ENCODE measurements around the gene GJD4.
A peak's percentile ranks its signal among the peaks of the same experiment; 100 is the strongest.

The GJD4 gene

GRCh38 chr10:35561715-35562114, 43.4 kb upstream of the GJD4 start:
- no peak overlapping the region for H4K91ac ChIP-seq (ENCODE audit: low read length)
- H2BK12ac ChIP-seq (ENCODE audit: low read length in 2 of 2) = no peak overlapping the region
- H3K4me1 ChIP-seq (ENCODE audit: control insufficient read depth, insufficient read depth, low read depth, low read length) = peaks cover 11% of the 10 kb centered on the region
- H2BK120ac ChIP-seq (ENCODE audit: low read depth, low read length) = no peak overlapping the region
- H3K9me3 ChIP-seq (ENCODE audit: control insufficient read depth, low read length) = no peaks in the 10 kb centered on the region
- no peak overlapping the region for H3K27ac ChIP-seq (ENCODE audit: low read length, poor library complexity, severe bottlenecking)
- DNase-seq = no peak
- H3K4ac ChIP-seq (ENCODE audit: low read depth in 1 of 2, low read length in 2 of 2) = peak overlapping the region in 1 of 2 experiments; percentile 41
- no peak overlapping the region for H2AK5ac ChIP-seq (ENCODE audit: low read length, severe bottlenecking)
- no peak overlapping the region for H3K9ac ChIP-seq (ENCODE audit: low read length)
- no peak overlapping the region for H3K14ac ChIP-seq (ENCODE audit: low read length in 2 of 2)
- H3K27me3 ChIP-seq (ENCODE audit: control insufficient read depth in 1 of 2, insufficient read depth in 1 of 2, low read length in 2 of 2) = no peaks in the 10 kb centered on the region
- H3K18ac ChIP-seq (ENCODE audit: low read depth in 1 of 2, low read length in 2 of 2) = no peak overlapping the region
- H3K23ac ChIP-seq (ENCODE audit: low read length in 2 of 2) = no peak overlapping the region
- no peak overlapping the region for H2BK5ac ChIP-seq (ENCODE audit: low read depth, low read length, poor library complexity, severe bottlenecking)
- no peak overlapping the region for H2BK15ac ChIP-seq (ENCODE audit: low read depth, poor library complexity, severe bottlenecking)
- H3K4me2 ChIP-seq (ENCODE audit: low read length, poor library complexity, severe bottlenecking) = no peak overlapping the region
- H3K4me3 ChIP-seq (ENCODE audit: insufficient read depth in 1 of 2, low read depth in 1 of 2, low read length in 2 of 2) = no peak overlapping the region
- H2AFZ ChIP-seq (ENCODE audit: low read depth, low read length) = no peak overlapping the region
- 100% methylated on average over 5 of the region's 5 CpGs for WGBS
- H4K8ac ChIP-seq (ENCODE audit: low read length) = peak overlapping the region; percentile 72
- H3K79me1 ChIP-seq (replicated peaks; ENCODE audit: low read length, poor library complexity, severe bottlenecking) = peaks cover 43% of the 10 kb centered on the region
- peaks cover 24 to 37% of the 10 kb centered on the region in 2 experiments for H3K36me3 ChIP-seq (ENCODE audit: control insufficient read depth in 1 of 2, insufficient read depth in 2 of 2, low read depth in 1 of 2, low read length in 2 of 2)

DNA sequence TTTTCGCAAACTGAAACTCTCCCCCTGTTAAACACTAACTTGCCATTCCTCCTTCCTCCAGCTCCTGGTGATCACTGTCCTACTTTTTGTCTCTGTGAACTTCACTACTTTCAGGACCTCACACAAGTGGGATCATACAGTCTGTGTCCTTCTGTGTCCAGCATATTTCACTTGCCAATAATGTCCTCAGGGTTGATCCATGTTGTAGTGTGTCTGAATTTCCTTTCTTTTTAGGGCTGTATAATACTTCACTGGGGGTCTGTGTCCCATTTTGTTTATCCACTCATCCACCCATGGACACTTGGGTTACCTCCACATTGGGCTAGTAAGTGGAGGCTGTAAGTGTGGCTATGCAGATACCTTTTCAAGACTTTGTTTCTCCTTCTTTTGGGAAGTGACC, 42.7 kb upstream of the GJD4 start:
- Histone ChIP-seq H3K27me3 (ENCODE audit: control insufficient read depth in 1 of 2, insufficient read depth in 1 of 2, low read length in 2 of 2) (no peaks in the 10 kb centered on the region), H2BK12ac (ENCODE audit: low read length in 2 of 2) (no peak overlapping the region), H4K91ac (ENCODE audit: low read length) (no peak overlapping the region), H2BK120ac (ENCODE audit: low read depth, low read length) (no peak overlapping the region), H3K4me1 (ENCODE audit: control insufficient read depth, insufficient read depth, low read depth, low read length) (peaks cover 11% of the 10 kb centered on the region), H3K27ac (ENCODE audit: low read length, poor library complexity, severe bottlenecking) (no peak overlapping the region), H3K4ac (ENCODE audit: low read depth in 1 of 2, low read length in 2 of 2) (no peak overlapping the region), H3K18ac (ENCODE audit: low read depth in 1 of 2, low read length in 2 of 2) (no peak overlapping the region), H2BK15ac (ENCODE audit: low read depth, poor library complexity, severe bottlenecking) (no peak overlapping the region), H4K8ac (ENCODE audit: low read length) (no peak overlapping the region), H3K14ac (ENCODE audit: low read length in 2 of 2) (no peak overlapping the region), H3K4me2 (ENCODE audit: low read length, poor library complexity, severe bottlenecking) (no peak overlapping the region), H2AK5ac (ENCODE audit: low read length, severe bottlenecking) (no peak overlapping the region), H2AFZ (ENCODE audit: low read depth, low read length) (no peak overlapping the region), H3K4me3 (ENCODE audit: insufficient read depth in 1 of 2, low read depth in 1 of 2, low read length in 2 of 2) (no peak overlapping the region), H3K36me3 (ENCODE audit: control insufficient read depth in 1 of 2, insufficient read depth in 2 of 2, low read depth in 1 of 2, low read length in 2 of 2) (peaks cover 28 to 41% of the 10 kb centered on the region in 2 experiments), H2BK5ac (ENCODE audit: low read depth, low read length, poor library complexity, severe bottlenecking) (no peak overlapping the region), H3K79me1 (replicated peaks; ENCODE audit: low read length, poor library complexity, severe bottlenecking) (peaks cover 45% of the 10 kb centered on the region), H3K9ac (ENCODE audit: low read length) (no peak overlapping the region), H3K9me3 (ENCODE audit: control insufficient read depth, low read length) (no peaks in the 10 kb centered on the region), H3K23ac (ENCODE audit: low read length in 2 of 2) (no peak overlapping the region)
- no peak for DNase-seq
- WGBS = 94% methylated on average over 1 of the region's 1 CpG

GRCh38 chr10:35563261-35563891, 41.8 kb upstream of the GJD4 start:
- H3K14ac ChIP-seq (ENCODE audit: low read length in 2 of 2) = no peak overlapping the region
- no peak overlapping the region for H3K27ac ChIP-seq (ENCODE audit: low read length, poor library complexity, severe bottlenecking)
- no peak overlapping the region for H4K91ac ChIP-seq (ENCODE audit: low read length)
- H3K36me3 ChIP-seq (ENCODE audit: control insufficient read depth in 1 of 2, insufficient read depth in 2 of 2, low read depth in 1 of 2, low read length in 2 of 2) = peaks cover 34 to 45% of the 10 kb centered on the region in 2 experiments
- H3K9me3 ChIP-seq (ENCODE audit: control insufficient read depth, low read length) = no peaks in the 10 kb centered on the region
- H3K18ac ChIP-seq (ENCODE audit: low read depth in 1 of 2, low read length in 2 of 2) = no peak overlapping the region
- H2BK120ac ChIP-seq (ENCODE audit: low read depth, low read length) = no peak overlapping the region
- no peak overlapping the region for H3K23ac ChIP-seq (ENCODE audit: low read length in 2 of 2)
- no peak overlapping the region for H3K4me3 ChIP-seq (ENCODE audit: insufficient read depth in 1 of 2, low read depth in 1 of 2, low read length in 2 of 2)
- H2AK5ac ChIP-seq (ENCODE audit: low read length, severe bottlenecking) = no peak overlapping the region
- H2BK15ac ChIP-seq (ENCODE audit: low read depth, poor library complexity, severe bottlenecking) = no peak overlapping the region
- no peak overlapping the region for H3K4me2 ChIP-seq (ENCODE audit: low read length, poor library complexity, severe bottlenecking)
- H4K8ac ChIP-seq (ENCODE audit: low read length) = no peak overlapping the region
- no peaks in the 10 kb centered on the region for H3K27me3 ChIP-seq (ENCODE audit: control insufficient read depth in 1 of 2, insufficient read depth in 1 of 2, low read length in 2 of 2)
- no peak overlapping the region for H2AFZ ChIP-seq (ENCODE audit: low read depth, low read length)
- no peak overlapping the region for H3K4ac ChIP-seq (ENCODE audit: low read depth in 1 of 2, low read length in 2 of 2)
- H2BK5ac ChIP-seq (ENCODE audit: low read depth, low read length, poor library complexity, severe bottlenecking) = no peak overlapping the region
- H3K79me1 ChIP-seq (replicated peaks; ENCODE audit: low read length, poor library complexity, severe bottlenecking) = peaks cover 46% of the 10 kb centered on the region
- peak overlapping the region; percentile 21 for H3K9ac ChIP-seq (ENCODE audit: low read length)
- WGBS = 44% methylated on average over 11 of the region's 13 CpGs
- peak; percentile 73 for DNase-seq
- no peak overlapping the region for H2BK12ac ChIP-seq (ENCODE audit: low read length in 2 of 2)
- peaks cover 18% of the 10 kb centered on the region for H3K4me1 ChIP-seq (ENCODE audit: control insufficient read depth, insufficient read depth, low read depth, low read length)

DNA sequence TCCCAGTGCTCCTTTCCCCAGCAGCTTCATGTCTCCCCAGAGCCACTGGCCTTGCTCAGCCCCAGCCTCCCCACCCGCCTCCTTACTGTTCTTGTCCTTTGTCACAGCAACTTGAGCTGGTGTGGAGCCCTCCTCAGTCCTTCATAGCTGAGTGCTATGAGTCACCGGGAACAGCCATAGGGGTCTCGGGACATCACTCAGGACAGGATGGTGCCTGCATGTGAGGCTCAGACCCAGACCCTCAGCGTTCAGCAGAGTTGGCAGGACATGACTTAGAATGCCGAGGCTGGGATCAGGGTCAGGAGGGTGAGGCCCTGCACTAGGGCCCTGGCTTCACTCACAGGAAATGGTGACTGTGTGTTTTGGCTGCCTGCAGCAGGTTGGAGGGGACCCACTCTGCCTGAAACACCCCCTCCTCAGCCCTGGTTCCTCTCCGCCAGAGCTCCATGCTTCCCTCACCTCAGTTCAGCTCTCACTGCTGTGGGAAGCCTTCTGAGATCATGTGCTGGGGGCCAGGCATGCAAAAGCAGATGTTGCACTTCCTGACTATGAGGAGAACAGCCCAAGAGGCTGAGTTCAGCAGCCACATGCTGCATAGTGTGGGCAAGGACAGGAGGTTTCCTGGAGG, 40.7 kb upstream of the GJD4 start:
- Histone ChIP-seq H2BK5ac (ENCODE audit: low read depth, low read length, poor library complexity, severe bottlenecking) (no peak overlapping the region), H3K27ac (ENCODE audit: low read length, poor library complexity, severe bottlenecking) (no peak overlapping the region), H3K18ac (ENCODE audit: low read depth in 1 of 2, low read length in 2 of 2) (peak overlapping the region; percentile 46 to 59), H3K36me3 (ENCODE audit: control insufficient read depth in 1 of 2, insufficient read depth in 2 of 2, low read depth in 1 of 2, low read length in 2 of 2) (peaks cover 44 to 48% of the 10 kb centered on the region in 2 experiments), H2AK5ac (ENCODE audit: low read length, severe bottlenecking) (peak overlapping the region; percentile 63), H2BK12ac (ENCODE audit: low read length in 2 of 2) (peak overlapping the region in 1 of 2 experiments; percentile 7), H3K23ac (ENCODE audit: low read length in 2 of 2) (no peak overlapping the region), H2BK120ac (ENCODE audit: low read depth, low read length) (peak overlapping the region; percentile 50), H3K4ac (ENCODE audit: low read depth in 1 of 2, low read length in 2 of 2) (peak overlapping the region; percentile 64 to 70), H2BK15ac (ENCODE audit: low read depth, poor library complexity, severe bottlenecking) (no peak overlapping the region), H3K79me1 (replicated peaks; ENCODE audit: low read length, poor library complexity, severe bottlenecking) (peaks cover 42% of the 10 kb centered on the region), H3K9me3 (ENCODE audit: control insufficient read depth, low read length) (no peaks in the 10 kb centered on the region), H3K4me1 (ENCODE audit: control insufficient read depth, insufficient read depth, low read depth, low read length) (peaks cover 27% of the 10 kb centered on the region), H3K9ac (ENCODE audit: low read length) (peak overlapping the region; percentile 42), H3K4me2 (ENCODE audit: low read length, poor library complexity, severe bottlenecking) (no peak overlapping the region), H4K91ac (ENCODE audit: low read length) (peak overlapping the region; percentile 79), H4K8ac (ENCODE audit: low read length) (peak overlapping the region; percentile 92), H2AFZ (ENCODE audit: low read depth, low read length) (no peak overlapping the region), H3K14ac (ENCODE audit: low read length in 2 of 2) (peak overlapping the region in 1 of 2 experiments; percentile 74), H3K4me3 (ENCODE audit: insufficient read depth in 1 of 2, low read depth in 1 of 2, low read length in 2 of 2) (no peak overlapping the region), H3K27me3 (ENCODE audit: control insufficient read depth in 1 of 2, insufficient read depth in 1 of 2, low read length in 2 of 2) (no peaks in the 10 kb centered on the region)
- DNase-seq = peak; percentile 70
- 46% methylated on average over 6 of the region's 6 CpGs for WGBS
